GM12865 (cell line): Measurements from ENCODE around the gene NEUROD6.

Experiments
- DNase-seq: peaks from one replicate; pipeline ENCODE4 v3.0.0; 2010; ENCODE audit warnings: low read depth
- H3K4me3 ChIP-seq: 2 replicates; pipeline ENCODE4 v1.5.1; 2011; ENCODE audit warnings: mild to moderate bottlenecking, low read depth, low read length, control low read depth
- CTCF ChIP-seq: IDR thresholded peaks from 2 replicates; pipeline ENCODE4 v1.5.1; 2011; ENCODE audit warnings: low read length, control low read depth, low read depth, inconsistent platforms; ENCODE audit not compliant: insufficient read depth; ENCODE audit errors: missing control alignments

The NEUROD6 gene

DNA sequence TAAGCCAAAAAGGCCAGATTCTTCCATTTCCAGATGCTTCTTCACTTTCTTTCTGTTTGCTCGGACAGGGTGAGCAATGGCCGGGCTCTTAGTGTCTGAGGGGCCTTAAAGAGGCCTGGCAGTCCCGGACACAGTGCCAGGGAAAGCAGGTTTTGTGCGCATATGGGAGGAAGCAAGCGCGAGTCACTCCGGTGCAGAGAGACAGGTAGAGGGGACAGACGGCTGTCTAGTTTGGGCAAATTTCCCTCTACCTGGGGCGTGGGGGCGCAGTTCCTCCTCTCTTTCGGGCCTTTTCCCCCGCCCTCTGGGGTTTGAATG lies 4.7 kb downstream of the NEUROD6 start:
- H3K4me3 ChIP-seq, result no peak overlapping the region
- no peak for TF ChIP-seq CTCF
- DNase-seq, result no peak

GRCh38 chr7:31335161-31335856 lies 5.2 kb downstream of the NEUROD6 start:
- DNase-seq, result no peak
- TF ChIP-seq CTCF, result no peak
- H3K4me3 ChIP-seq, result no peak overlapping the region

- no peak overlapping the region for H3K4me3 ChIP-seq
- DNase-seq, result no peak
- TF ChIP-seq CTCF, result no peak
Measured at GRCh38 chr7:31333291-31333690, 7.2 kb downstream of the NEUROD6 start.

DNA sequence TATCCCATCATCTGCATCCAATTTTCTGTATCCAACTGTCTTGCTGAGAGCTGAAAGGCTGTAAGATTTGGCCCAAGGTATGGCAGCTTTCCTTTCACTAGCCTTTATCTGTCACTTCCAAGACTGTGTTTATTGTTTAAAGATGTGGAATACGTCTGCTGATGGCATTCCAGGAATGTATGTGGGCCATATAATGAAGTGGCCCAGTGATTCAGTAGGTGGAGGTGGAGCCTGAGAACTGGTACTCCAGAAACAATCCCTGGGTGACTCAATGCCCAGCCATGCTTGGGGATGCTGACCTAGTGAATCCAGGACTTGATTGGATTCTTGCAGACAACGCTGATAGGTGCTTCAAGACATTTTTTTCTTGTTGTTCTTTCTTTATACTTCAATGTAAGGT lies 13.5 kb downstream of the NEUROD6 start:
- no peak for DNase-seq
- no peak for TF ChIP-seq CTCF
- no peak overlapping the region for H3K4me3 ChIP-seq

DNA sequence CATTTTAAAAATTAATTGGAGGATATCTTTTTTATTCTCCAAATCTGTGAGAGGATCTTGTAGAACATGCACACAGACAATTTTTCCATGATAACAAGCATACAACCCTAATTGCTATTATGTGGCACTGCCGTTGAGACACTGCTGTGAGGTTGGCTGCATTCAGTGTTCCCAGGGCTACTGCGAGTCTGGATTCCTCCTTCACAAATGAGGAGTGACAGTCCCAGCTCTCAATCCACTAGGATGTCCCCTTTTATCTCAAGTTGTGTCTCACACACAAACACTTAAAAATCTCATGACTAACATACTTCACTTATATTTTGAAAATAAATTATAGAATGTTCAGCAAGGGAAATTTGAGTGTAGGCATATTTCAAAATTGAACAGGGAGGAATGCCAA lies 14.1 kb downstream of the NEUROD6 start:
- no peak for DNase-seq
- TF ChIP-seq CTCF, result no peak
- H3K4me3 ChIP-seq, result no peak overlapping the region

DNA sequence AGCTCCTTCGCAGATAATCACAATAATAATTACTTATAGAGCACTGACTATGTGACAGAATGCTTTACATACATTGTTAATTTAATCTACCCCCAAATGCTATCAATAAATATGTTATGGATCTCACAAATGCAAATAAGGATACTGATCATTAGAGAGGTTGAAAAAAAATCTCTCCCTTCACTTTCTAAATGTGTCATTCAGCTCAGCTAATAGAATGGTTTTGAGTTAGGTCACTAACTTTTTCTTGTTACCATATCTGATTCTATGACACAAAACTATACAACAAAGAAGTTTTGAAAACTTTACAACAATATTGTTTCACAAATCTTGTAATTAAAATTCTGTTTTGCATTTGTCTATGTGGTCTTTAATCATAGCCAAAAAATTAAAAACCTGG lies 17.4 kb downstream of the NEUROD6 start:
- no peak for DNase-seq
- H3K4me3 ChIP-seq, result no peak overlapping the region
- TF ChIP-seq CTCF, result no peak

GRCh38 chr7:31320675-31321074 lies 19.9 kb downstream of the NEUROD6 start:
- no peak for TF ChIP-seq CTCF
- DNase-seq, result no peak
- no peak overlapping the region for H3K4me3 ChIP-seq
